HCEC 1CT (cell line): ENCODE measurements around the gene PRDX2.
A peak's percentile ranks its signal among the peaks of the same experiment; 100 is the strongest.

ENCODE experiments used
- DNase-seq: peaks from one replicate; pipeline ENCODE4 v3.0.0-alpha.2; 2017

PRDX2 gene

DNA sequence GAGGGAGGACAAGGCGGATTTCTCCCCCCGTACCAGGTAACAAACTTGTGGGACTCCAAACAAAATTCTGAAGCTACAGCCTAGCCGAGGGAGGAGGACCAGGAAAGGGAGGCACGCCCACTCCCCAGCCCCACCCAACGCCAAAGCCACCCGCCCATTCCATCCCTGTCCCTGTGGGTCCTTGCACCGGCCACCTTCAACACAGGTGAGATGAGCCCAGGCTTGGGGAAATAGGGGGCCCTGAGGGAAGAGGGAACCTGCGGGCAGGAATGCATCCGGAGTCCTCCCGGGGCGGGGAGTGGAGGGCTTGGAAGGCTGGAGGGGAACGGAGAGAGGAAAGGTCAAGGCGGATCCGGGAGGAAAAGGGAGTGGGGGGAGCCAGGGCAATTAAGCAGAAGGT, 50.0 kb downstream of the PRDX2 start, which contains the start of gene BEST2:
TSS of gene BEST2 (plus strand) at position 157 of the 400 bp plus-strand sequence. CDS start 802 bp downstream, outside the sequence.
- no peak for DNase-seq

GRCh38 chr19:12750851-12751250, 50.7 kb downstream of the PRDX2 start:
- no peak for DNase-seq

DNA sequence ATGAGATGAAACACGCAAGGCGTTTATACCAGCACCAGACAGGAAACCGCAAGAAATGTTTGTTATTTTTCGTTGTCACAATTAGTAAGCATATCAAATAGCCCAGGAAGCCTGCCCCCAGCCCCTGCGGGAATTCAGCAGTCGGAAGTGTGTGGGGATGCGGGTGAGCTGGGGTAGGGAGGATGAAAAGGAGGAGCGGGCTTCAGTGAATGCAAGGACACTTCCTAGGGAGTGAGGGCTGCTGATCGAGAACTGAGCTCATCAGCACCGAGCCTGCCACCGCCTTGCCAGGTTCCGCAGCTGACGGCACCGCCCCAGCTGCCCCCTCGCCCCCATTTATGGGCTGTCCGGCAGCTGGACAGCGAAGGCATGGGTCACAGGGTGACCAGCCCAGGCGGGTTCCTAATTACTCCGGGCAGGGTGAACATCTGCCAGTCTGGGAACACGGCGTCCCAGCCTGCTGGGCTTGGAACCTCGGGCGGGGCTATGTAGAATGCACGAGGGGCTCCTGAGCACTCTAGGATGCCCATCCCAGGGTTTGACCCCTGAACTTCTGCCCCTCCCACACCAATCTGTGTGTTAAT, 51.6 kb downstream of the PRDX2 start:
- DNase-seq = peak; percentile 39

- DNase-seq = no peak
Observed at GRCh38 chr19:12748489-12748888, 53.1 kb downstream of the PRDX2 start.
